Stimulated activated CD8-positive, alpha-beta memory T cell treated with anti-CD3 and anti-CD28 coated beads, Interleukin-2, amount 100 ng/mL, for 1 hour (primary cell): ENCODE data around the gene TERT.

Experiments used
- DNase-seq, 2 donors: peaks; one replicate each; pipeline ENCODE4 v3.0.0-alpha.2; 2020; ENCODE audit warnings: low read depth in 2 of 2

TERT gene

GRCh38 chr5:1206521-1207412 is 88.1 kb downstream of the TERT start:
- no peak for DNase-seq

GRCh38 chr5:1205255-1206180 is 89.3 kb downstream of the TERT start:
- no peak for DNase-seq

GRCh38 chr5:1204693-1205242 is 90.1 kb downstream of the TERT start:
- no peak for DNase-seq

- DNase-seq, result no peak
These were observed 90.7 kb downstream of the TERT start for GRCh38 chr5:1203968-1204692.

GRCh38 chr5:1203311-1203967 is 91.4 kb downstream of the TERT start:
- DNase-seq, result no peak
